Natural killer cell (primary cell): ENCODE results near the gene SHISA6. TPM values are rescaled to one million over a fixed set of nuclear protein-coding genes. Genes with fewer than 3 reads are reported as not detected.

ENCODE experiments used
- ATAC-seq, 3 donors: fragments of 150-1000 bp in 2 of 3; fragments of 200-7000 bp in 1 of 3; cut with Tn5 transposase; 1 replicate in 1 of 3; 2 replicates in 2 of 3; pipeline ENCODE4 v1.10.0; 2021; ENCODE audit warnings: mild to moderate bottlenecking in 2 of 3, moderate library complexity in 2 of 3
- DNase-seq, 2 donors: peaks; one replicate each; pipeline versions ENCODE4 v3.0.0 to v3.0.0-alpha.2; 2013 to 2021; ENCODE audit warnings: mixed read lengths in 1 of 2
- H3K27ac ChIP-seq: one replicate; pipeline ENCODE4 v1.5.1; 2013; ENCODE audit warnings: mild to moderate bottlenecking, low read length
- H3K27me3 ChIP-seq: one replicate; pipeline ENCODE4 v1.6.1; 2013; ENCODE audit warnings: low read length; ENCODE audit not compliant: control insufficient read depth, insufficient read depth
- H3K36me3 ChIP-seq: one replicate; pipeline ENCODE4 v1.6.1; 2013; ENCODE audit warnings: low read length; ENCODE audit not compliant: control insufficient read depth, insufficient read depth
- H3K4me1 ChIP-seq: one replicate; pipeline ENCODE4 v1.6.1; 2013; ENCODE audit warnings: low read length; ENCODE audit not compliant: control insufficient read depth, insufficient read depth
- H3K4me3 ChIP-seq: one replicate; pipeline ENCODE4 v1.5.1; 2013; ENCODE audit warnings: low read length
- H3K9me3 ChIP-seq: one replicate; pipeline ENCODE4 v1.6.1; 2013; ENCODE audit warnings: low read length; ENCODE audit not compliant: control insufficient read depth, insufficient read depth
- H3K27ac Mint-ChIP-seq, 2 donors: one replicate each; pipeline ENCODE4 v1.8.0; 2022; ENCODE audit warnings: mild to moderate bottlenecking in 2 of 2, mixed read lengths in 2 of 2, moderate library complexity in 1 of 2
- H3K27me3 Mint-ChIP-seq, 2 donors: one replicate each; pipeline ENCODE4 v1.8.0; 2022; ENCODE audit warnings: low read depth in 2 of 2, mixed read lengths in 2 of 2
- H3K36me3 Mint-ChIP-seq: one replicate; pipeline ENCODE4 v1.8.0; 2022; ENCODE audit warnings: mixed read lengths
- H3K4me1 Mint-ChIP-seq, 2 donors: one replicate each; pipeline ENCODE4 v1.8.0; 2022; ENCODE audit warnings: mixed read lengths in 2 of 2
- H3K4me3 Mint-ChIP-seq: one replicate; pipeline ENCODE4 v1.8.0; 2022; ENCODE audit warnings: mild to moderate bottlenecking, moderate library complexity, mixed read lengths
- H3K9me3 Mint-ChIP-seq, 2 donors: one replicate each; pipeline ENCODE4 v1.8.0; 2022; ENCODE audit warnings: mixed read lengths in 2 of 2
- WGBS: methylation state at CpG from one replicate; pipeline ENCODE4 v1.1.7; 2013; ENCODE audit warnings: missing lambda C conversion rate; ENCODE audit not compliant: insufficient coverage; 5-methylcytosine and 5-hydroxymethylcytosine counted together
- intact Hi-C: fragments of 100-400 bp; cut with micrococcal nuclease; formaldehyde crosslinking; loops from one replicate; pipeline ENCODE4 v1.14.2; 2022
- total RNA-seq, 4 donors: library from RNA; stranded (reverse); fragments of 120-200 nt in 1 of 4; gene quantifications; one replicate each; pipeline versions ENCODE4 v1.2.3 to v1.2.4, GENCODE V29; 2013 to 2022
- TF ChIP-seq, protein P1 (sequence below): fragments of 200-600 bp; IDR thresholded peaks from one replicate; pipeline ENCODE4 v1.8.0; 2022; ENCODE audit warnings: antibody characterized with exemption

Gene SHISA6
- total RNA-seq, 3 donors from 2014 or later (not counting 1 experiment from before 2014, with no cell fraction given), result not detected

- Histone ChIP-seq H3K4me1 (no peaks in the 10 kb centered on the region), H3K9me3 (peaks cover 16% of the 10 kb centered on the region), H3K27ac (no peak overlapping the region), H3K4me3 (no peak overlapping the region), H3K36me3 (no peaks in the 10 kb centered on the region), H3K27me3 (no peaks in the 10 kb centered on the region)
- DNase-seq (no peak), ATAC-seq (no peak)
- Mint-ChIP-seq H3K27me3 (no peaks in the 10 kb centered on the region), H3K4me3 (no peak overlapping the region), H3K4me1 (no peaks in the 10 kb centered on the region), H3K36me3 (no peaks in the 10 kb centered on the region), H3K9me3 (peaks cover 4 to 11% of the 10 kb centered on the region in 2 donors), H3K27ac (no peak overlapping the region)
- WGBS, result 89% methylated on average over 8 of the region's 8 CpGs
- intact Hi-C loops, result no loop called here
- TF ChIP-seq, protein P1, sequence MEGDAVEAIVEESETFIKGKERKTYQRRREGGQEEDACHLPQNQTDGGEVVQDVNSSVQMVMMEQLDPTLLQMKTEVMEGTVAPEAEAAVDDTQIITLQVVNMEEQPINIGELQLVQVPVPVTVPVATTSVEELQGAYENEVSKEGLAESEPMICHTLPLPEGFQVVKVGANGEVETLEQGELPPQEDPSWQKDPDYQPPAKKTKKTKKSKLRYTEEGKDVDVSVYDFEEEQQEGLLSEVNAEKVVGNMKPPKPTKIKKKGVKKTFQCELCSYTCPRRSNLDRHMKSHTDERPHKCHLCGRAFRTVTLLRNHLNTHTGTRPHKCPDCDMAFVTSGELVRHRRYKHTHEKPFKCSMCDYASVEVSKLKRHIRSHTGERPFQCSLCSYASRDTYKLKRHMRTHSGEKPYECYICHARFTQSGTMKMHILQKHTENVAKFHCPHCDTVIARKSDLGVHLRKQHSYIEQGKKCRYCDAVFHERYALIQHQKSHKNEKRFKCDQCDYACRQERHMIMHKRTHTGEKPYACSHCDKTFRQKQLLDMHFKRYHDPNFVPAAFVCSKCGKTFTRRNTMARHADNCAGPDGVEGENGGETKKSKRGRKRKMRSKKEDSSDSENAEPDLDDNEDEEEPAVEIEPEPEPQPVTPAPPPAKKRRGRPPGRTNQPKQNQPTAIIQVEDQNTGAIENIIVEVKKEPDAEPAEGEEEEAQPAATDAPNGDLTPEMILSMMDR, result no peak
Measured at GRCh38 chr17:11404431-11405276, 163.6 kb downstream of the SHISA6 start.

- no peak overlapping the region for H3K27ac ChIP-seq
- WGBS, result 100% methylated on average over 1 of the region's 3 CpGs
- H3K27me3 ChIP-seq, result no peaks in the 10 kb centered on the region
- H3K36me3 ChIP-seq, result no peaks in the 10 kb centered on the region
- intact Hi-C loops, result no loop called here
- TF ChIP-seq, protein P1, result no peak
- no peaks in the 10 kb centered on the region for H3K36me3 Mint-ChIP-seq
- no peak overlapping the region for H3K27ac Mint-ChIP-seq
- peaks cover 0 to 4% of the 10 kb centered on the region in 2 donors for H3K9me3 Mint-ChIP-seq
- no peak overlapping the region for H3K4me3 ChIP-seq
- peaks cover 12% of the 10 kb centered on the region for H3K9me3 ChIP-seq
- no peaks in the 10 kb centered on the region for H3K4me1 ChIP-seq
- no peak overlapping the region for H3K4me3 Mint-ChIP-seq
- no peak for ATAC-seq
- H3K4me1 Mint-ChIP-seq, result no peaks in the 10 kb centered on the region
- no peak for DNase-seq
- no peaks in the 10 kb centered on the region for H3K27me3 Mint-ChIP-seq
Measured at GRCh38 chr17:11406716-11407115, 165.7 kb downstream of the SHISA6 start.

DNA sequence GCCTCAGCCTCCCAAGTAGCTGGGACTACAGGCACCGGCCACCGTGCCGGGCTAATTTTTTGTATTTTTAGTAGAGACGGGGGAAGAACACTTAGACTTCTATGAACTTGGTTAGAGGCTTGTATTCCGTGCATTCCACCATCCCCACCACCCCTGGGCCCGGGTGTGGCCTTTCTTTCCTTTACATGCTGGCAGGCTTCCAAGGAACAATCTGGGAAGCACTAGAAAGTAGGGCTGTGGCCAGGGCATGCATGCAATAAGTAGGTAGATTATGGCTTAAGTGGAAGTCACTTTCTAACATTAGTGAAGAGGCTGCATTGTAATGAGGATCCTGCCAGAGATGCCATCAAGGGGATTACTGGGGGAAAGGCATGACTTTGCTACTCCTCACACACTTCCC, 171.6 kb downstream of the SHISA6 start:
- intact Hi-C loops, result no loop called here
- H3K4me1 Mint-ChIP-seq, result no peaks in the 10 kb centered on the region
- peaks cover 0 to 3% of the 10 kb centered on the region in 2 donors for H3K9me3 Mint-ChIP-seq

More for the DNA sequence above, 171.6 kb downstream of the SHISA6 start:
- H3K36me3 Mint-ChIP-seq, result no peaks in the 10 kb centered on the region
- no peaks in the 10 kb centered on the region for H3K36me3 ChIP-seq
- no peak for ATAC-seq
- no peak overlapping the region for H3K4me3 Mint-ChIP-seq
- H3K27ac Mint-ChIP-seq, result no peak overlapping the region
- no peaks in the 10 kb centered on the region for H3K4me1 ChIP-seq
- TF ChIP-seq, protein P1, result no peak
- no peaks in the 10 kb centered on the region for H3K27me3 ChIP-seq
- 91% methylated on average over 6 of the region's 6 CpGs for WGBS
- no peak overlapping the region for H3K4me3 ChIP-seq
- H3K9me3 ChIP-seq, result no peaks in the 10 kb centered on the region
- H3K27me3 Mint-ChIP-seq, result no peaks in the 10 kb centered on the region
- no peak overlapping the region for H3K27ac ChIP-seq
- DNase-seq, result no peak
